ENCODE results near the gene FHDC1.
"Not testable (repeated sequence)": the region's sequence is repeated elsewhere in the genome, so short reads cannot be mapped to it uniquely, and the experiment has no call there.

The FHDC1 gene

GRCh38 chr4:152935631-152936445, at the start of gene FHDC1:
Gene FHDC1, plus strand, starts transcription at chr4:152936323. Its CDS starts 6,735 bp downstream, at chr4:152943058.
- DNase-seq (ENCODE audit: low spot score): peak; percentile 83

GRCh38 chr4:152887981-152888380, 48.1 kb upstream of the FHDC1 start:
- no peak for DNase-seq (ENCODE audit: low spot score)

DNA sequence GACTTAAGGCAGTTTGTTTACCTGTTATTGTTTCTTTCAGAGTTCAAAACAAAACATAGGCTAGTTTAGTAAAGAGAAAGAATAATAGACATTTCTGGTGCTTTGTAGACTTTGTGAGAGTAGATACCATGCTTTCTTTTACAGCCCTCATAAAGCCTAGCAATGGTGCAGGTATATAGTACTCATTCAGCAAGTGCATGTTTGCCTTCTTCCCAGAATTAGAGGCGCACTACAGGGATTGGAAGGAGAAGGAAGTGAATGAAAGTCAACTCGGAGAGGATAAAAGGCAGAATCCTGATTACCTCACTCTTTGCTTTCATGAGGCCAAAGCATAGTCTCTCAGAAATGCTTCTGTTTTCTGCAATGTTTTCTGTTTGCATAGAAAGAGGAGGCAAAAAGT, 43.1 kb upstream of the FHDC1 start:
- no peak for DNase-seq (ENCODE audit: low spot score)

GRCh38 chr4:152894673-152895072, 41.5 kb upstream of the FHDC1 start:
- peak; percentile 26 for DNase-seq (ENCODE audit: low spot score)

GRCh38 chr4:152896811-152897210, 39.3 kb upstream of the FHDC1 start:
- DNase-seq (ENCODE audit: low spot score): no peak

GRCh38 chr4:152898133-152898532, 38.0 kb upstream of the FHDC1 start:
- not testable (repeated sequence) for DNase-seq (ENCODE audit: low spot score)

DNA sequence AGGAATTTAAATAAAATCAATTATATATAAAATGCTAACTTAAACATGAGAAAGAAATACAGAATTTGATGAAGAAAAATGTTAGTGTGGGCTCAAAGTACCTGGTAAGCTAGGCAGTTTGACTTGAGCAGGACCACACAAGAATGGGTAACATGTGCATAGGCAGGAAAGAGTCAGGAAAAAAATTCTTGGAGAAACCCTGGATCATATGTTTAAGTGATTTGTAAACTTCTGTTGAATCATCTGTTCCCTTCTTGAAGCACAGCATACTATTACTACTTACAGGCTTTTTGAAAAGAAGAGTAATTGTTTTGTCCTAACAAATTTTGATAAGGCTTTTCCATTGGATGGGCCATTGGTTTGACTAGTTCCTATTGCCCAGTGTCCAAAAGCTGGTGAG, 37.5 kb upstream of the FHDC1 start:
- DNase-seq (ENCODE audit: low spot score): no peak

- no peak for DNase-seq (ENCODE audit: low spot score)
Observed at GRCh38 chr4:152900395-152900794, 35.7 kb upstream of the FHDC1 start.

- no peak for DNase-seq (ENCODE audit: low spot score)
Observed at GRCh38 chr4:152901205-152901604, 34.9 kb upstream of the FHDC1 start.

DNA sequence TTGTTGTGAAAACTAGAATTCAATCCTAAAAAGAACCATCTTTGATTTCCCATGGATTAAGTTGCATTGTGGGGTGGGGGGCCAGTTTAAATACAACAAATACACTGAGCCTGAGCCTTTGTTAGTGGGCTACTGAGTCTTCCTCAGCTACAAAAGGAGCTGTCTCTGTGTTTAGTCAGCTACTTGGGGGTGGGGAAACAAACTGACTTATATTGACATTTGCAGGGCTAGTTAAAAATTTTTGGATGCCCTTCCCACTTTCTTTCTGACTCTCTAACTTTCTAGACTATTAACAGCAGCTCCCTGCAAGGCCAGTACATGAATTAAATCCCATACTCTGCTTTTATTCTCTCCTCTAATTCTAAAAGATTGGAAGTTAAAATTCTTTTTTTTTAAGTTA, 32.5 kb upstream of the FHDC1 start:
- no peak for DNase-seq (ENCODE audit: low spot score)

GRCh38 chr4:152909901-152910300, 26.2 kb upstream of the FHDC1 start:
- no peak for DNase-seq (ENCODE audit: low spot score)

DNA sequence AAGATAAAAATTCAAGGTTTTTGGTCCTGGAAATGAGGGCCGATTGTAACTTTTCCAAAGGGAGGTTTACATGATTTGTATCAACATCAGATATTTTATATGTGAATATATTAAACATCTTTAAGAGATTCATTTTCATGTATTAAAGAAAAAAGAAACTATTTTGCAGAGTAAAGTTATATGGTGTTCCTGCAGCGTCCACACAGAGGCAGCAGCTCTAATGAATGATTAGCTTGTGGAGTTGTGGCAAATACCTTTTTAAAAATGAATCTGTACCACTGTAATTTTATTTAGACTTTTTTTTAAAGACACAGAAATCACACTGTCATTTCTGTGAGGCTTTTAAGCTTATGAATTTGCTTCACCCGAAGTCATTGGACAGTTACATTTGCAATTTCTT, 25.6 kb upstream of the FHDC1 start:
- DNase-seq (ENCODE audit: low spot score): no peak

DNA sequence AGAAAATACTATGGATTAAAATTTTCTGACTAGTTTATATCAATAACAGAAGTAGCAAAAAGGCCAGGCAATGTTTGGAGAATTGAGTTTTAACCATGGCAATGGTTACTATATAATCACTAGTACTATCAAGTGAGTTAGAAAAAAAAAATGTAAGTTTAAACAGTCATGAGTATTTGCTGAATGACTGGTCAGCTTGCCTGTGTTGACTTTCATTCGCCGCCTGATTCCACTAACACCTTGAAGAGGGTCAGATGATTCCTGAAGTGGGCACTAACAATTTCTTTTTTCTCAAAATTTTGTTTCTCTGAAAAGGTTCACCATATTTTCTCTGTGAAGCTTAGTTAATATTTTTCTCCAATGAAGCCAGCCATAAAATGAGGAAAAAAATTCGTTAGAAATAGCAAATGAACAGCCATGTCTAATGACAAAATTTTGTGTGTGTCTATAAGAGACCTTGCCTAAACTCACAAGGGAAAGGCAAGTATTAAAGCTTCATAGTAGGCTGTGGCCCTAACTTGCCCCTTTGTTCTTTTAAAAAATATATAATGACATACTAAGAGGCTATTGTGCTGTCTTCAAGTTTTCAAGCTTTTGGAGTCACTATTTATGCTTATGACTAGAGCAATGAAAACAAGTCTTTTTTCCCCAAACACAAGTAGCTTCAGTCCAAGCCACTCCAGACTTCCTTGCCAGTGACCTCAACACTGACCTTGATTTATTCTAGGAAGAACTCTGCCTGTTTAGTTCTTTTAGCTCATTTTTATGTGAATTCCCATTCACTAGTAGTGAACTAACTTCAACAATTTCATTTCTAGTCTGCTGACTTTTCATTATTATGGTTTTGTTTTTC, 18.4 kb upstream of the FHDC1 start:
- DNase-seq (ENCODE audit: low spot score): no peak

DNA sequence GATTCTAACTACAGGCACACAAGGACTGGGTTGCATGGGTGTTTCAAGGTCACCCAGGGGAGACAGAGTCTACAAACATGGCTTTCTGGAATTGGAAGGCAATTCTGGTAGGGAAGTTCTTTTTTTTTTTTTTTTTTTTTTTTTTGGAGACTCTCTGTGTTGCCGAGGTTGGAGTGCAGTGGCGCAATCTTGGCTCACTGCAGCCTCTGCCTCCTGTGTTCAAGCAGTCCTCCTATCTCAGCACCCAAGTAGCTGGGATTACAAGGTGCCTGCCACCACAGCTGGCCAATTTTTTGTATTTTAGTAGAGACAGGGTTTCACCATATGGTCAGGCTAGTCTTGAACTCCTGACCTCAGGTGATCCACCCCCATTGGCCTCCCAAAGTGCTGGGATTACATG, 16.3 kb upstream of the FHDC1 start:
- no peak for DNase-seq (ENCODE audit: low spot score)

GRCh38 chr4:152920768-152921167, 15.4 kb upstream of the FHDC1 start:
- peak; percentile 25 for DNase-seq (ENCODE audit: low spot score)

- no peak for DNase-seq (ENCODE audit: low spot score)
Observed at GRCh38 chr4:152921284-152921683, 14.8 kb upstream of the FHDC1 start.

DNA sequence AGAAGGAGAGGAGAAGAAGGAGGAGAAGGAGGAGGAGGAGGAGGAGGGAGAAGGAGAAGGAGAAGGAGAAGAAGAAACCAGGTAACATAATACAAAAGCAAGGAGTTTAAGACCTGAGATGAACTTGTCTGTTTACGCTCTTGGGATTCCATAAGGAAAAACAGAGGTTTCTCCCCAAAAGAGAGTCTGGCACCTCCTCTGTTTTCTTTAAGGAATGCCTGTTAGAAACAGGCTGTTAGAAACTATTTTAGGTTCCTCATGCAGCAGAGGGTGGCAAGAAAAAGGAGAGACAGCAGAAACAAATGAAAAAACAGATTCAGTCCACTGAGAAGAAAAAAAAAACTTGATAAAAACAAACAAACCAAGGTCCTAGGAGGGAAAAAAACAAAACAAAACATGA, 10.3 kb upstream of the FHDC1 start:
- DNase-seq (ENCODE audit: low spot score): no peak

DNA sequence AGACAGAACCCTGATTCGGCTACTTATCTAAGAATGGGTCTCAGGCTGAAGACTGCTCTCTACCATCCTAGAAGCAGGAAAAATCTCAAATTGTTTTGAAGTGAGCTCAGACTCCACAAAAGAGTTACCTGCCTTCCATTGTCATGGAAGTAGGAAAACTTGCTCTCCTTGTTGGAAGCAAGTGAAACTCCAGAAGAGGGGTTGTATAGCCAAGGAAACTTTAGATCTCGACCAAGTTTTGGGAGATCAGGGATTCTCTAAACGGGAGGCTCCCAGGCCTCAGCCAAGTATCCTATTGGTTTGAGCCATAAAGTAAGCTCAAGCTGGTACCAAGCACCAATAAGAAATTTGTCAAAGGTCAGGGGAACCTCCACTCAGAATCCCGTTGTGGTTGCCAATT, 9.2 kb upstream of the FHDC1 start:
- no peak for DNase-seq (ENCODE audit: low spot score)

DNA sequence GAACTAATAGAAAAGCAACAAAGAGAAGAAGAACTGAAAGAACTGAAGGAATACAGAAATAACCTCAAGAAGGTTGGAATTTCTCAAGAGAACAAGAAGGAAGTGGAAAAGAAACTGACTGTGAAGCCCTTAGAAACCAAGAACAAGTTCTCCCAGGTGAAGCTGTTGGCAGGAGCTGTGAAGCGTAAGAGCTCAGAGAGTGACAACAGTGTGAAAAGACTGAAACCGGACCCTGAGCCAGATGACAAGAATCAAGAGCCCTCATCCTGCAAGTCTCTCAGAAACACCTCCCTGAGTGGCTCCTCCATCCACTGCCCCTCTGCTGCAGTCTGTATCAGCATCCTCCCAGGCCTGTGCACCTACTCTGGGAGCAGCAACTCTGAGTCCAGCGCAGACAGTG, 8.4 kb upstream of the FHDC1 start:
- DNase-seq (ENCODE audit: low spot score): no peak

- no peak for DNase-seq (ENCODE audit: low spot score)
Observed at GRCh38 chr4:152928286-152928685, 7.8 kb upstream of the FHDC1 start.

DNA sequence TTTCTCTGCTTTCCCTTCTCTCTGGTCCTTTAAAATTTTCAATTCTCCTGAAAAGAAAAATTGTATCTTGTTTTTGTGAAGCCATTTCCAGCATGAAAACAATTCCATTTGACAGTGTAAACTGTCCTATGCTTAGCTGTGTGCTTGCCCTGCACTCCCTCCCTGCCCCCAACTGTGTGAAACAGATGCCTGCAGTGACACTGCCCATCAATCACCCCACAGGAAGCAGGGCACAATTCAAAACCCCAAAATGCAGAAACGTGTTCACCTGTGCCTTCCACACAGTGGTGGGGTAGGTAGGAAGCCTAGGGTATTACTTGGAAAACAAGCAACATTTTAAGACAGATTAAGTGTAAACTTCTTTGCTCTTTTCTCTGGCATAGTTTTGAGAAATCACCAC, 6.2 kb upstream of the FHDC1 start:
- DNase-seq (ENCODE audit: low spot score): no peak

GRCh38 chr4:152935143-152935542, 980 bp upstream of the FHDC1 start:
- DNase-seq (ENCODE audit: low spot score): peak; percentile 11

All from kidney tubule cell (primary cell).